GM18511 (cell line): ENCODE measurements around the gene STUB1.

Experiments used
- ATAC-seq: cut with Tn5 transposase; IDR thresholded peaks from one replicate; pipeline ENCODE4 v1.9.1; 2021; ENCODE audit warnings: mild to moderate bottlenecking, moderate library complexity; ENCODE audit not compliant: unreplicated experiment

STUB1 gene

GRCh38 chr16:643050-643368, 37.2 kb upstream of the STUB1 start:
- no peak for ATAC-seq

- ATAC-seq, result no peak
Measured at GRCh38 chr16:644556-644955, 35.7 kb upstream of the STUB1 start.

GRCh38 chr16:645852-646678, 34.1 kb upstream of the STUB1 start:
- no peak for ATAC-seq

GRCh38 chr16:646679-647172, 33.5 kb upstream of the STUB1 start:
- no peak for ATAC-seq

- no peak for ATAC-seq
Measured at GRCh38 chr16:647173-647902, 32.9 kb upstream of the STUB1 start.

- ATAC-seq, result no peak
Measured at GRCh38 chr16:648071-648780, 32.0 kb upstream of the STUB1 start.

GRCh38 chr16:648781-649589, 31.2 kb upstream of the STUB1 start, which contains the start of gene WDR90:
TSS of gene WDR90 (plus strand) at chr16:649365. CDS start at chr16:649417, 52 bp downstream.
- peak; percentile 91 for ATAC-seq

- ATAC-seq, result peak; percentile 15
Measured at GRCh38 chr16:649631-650030, 30.6 kb upstream of the STUB1 start.

GRCh38 chr16:651844-652243, 28.4 kb upstream of the STUB1 start:
- ATAC-seq, result no peak

- ATAC-seq, result no peak
Measured at GRCh38 chr16:652454-653305, 27.5 kb upstream of the STUB1 start.

- ATAC-seq, result no peak
Measured at GRCh38 chr16:654034-654433, 26.2 kb upstream of the STUB1 start.

- no peak for ATAC-seq
Measured at GRCh38 chr16:657487-657886, 22.7 kb upstream of the STUB1 start.

GRCh38 chr16:658679-659571, 21.3 kb upstream of the STUB1 start:
- ATAC-seq, result no peak

- ATAC-seq, result no peak
Measured at GRCh38 chr16:659618-660017, 20.6 kb upstream of the STUB1 start.

- ATAC-seq, result no peak
Measured at GRCh38 chr16:660132-660458, 20.1 kb upstream of the STUB1 start.

GRCh38 chr16:660459-661183, 19.6 kb upstream of the STUB1 start:
- peak; percentile 75 for ATAC-seq

GRCh38 chr16:661184-661821, 18.9 kb upstream of the STUB1 start:
- ATAC-seq, result peak; percentile 9

- no peak for ATAC-seq
Measured at GRCh38 chr16:662095-662494, 18.1 kb upstream of the STUB1 start.
